SK-N-SH (cell line): Measurements from ENCODE around the gene DCAF17. TPM values are rescaled to one million over a fixed set of nuclear protein-coding genes. Genes with fewer than 3 reads are reported as not detected.

ENCODE experiments used
- CTCF ChIA-PET: fragments of 300-600, 350-600 bp; formaldehyde crosslinking; extraction: SDS; loops from one replicate; lab custom pipeline; 2021; lab: Yijun Ruan, JAX
- POLR2A ChIA-PET: fragments of 350-600 bp; sonication (Branson Sonifier 250); formaldehyde crosslinking; extraction: SDS; loops from one replicate; lab custom pipeline; 2020; ENCODE audit warnings: antibody characterized with exemption, inconsistent platforms; lab: Yijun Ruan, JAX
- DNase-seq: peaks from one replicate; pipeline ENCODE4 v3.0.0; 2012
- H2AFZ ChIP-seq: fragments of 200-600 bp; sonication (generic); 2 replicates; pipeline ENCODE4 v1.8.1; 2016; ENCODE audit warnings: antibody characterized with exemption, mild to moderate bottlenecking, low read depth
- H3F3A ChIP-seq: fragments of 200-600 bp; sonication (generic); replicated peaks from 2 replicates; pipeline ENCODE3; 2016; ENCODE audit warnings: antibody characterized with exemption, mild to moderate bottlenecking; ENCODE audit not compliant: insufficient read depth
- H3K27ac ChIP-seq, 2 experiments: fragments of 200-500 bp in 1 of 2; fragments of 200-600 bp in 1 of 2; sonication (Bioruptor generic) in 1 of 2; sonication (generic), shearing (Covaris generic) in 1 of 2; 2 replicates each; pipeline versions ENCODE4 v1.5.1 to v1.6.1; 2014 to 2016; ENCODE audit warnings: low read depth in 2 of 2, inconsistent platforms in 1 of 2, low read length in 1 of 2, mild to moderate bottlenecking in 1 of 2, mixed read lengths in 1 of 2
- H3K27me3 ChIP-seq: fragments of 200-600 bp; sonication (generic), shearing (Covaris generic); 2 replicates; pipeline ENCODE4 v1.6.1; 2016; ENCODE audit warnings: mixed run types; ENCODE audit not compliant: insufficient read depth
- H3K36me3 ChIP-seq, 2 experiments: fragments of 200-500 bp in 1 of 2; fragments of 200-600 bp in 1 of 2; sonication (Bioruptor generic) in 1 of 2; sonication (generic) in 1 of 2; replicated peaks in 1 of 2; 2 replicates each; pipeline versions ENCODE3 to v1.5.1; 2014 to 2016; ENCODE audit warnings: low read length in 1 of 2, mild to moderate bottlenecking in 1 of 2; ENCODE audit not compliant: insufficient read depth in 2 of 2, control insufficient read depth in 1 of 2
- H3K4me1 ChIP-seq, 2 experiments: fragments of 200-500 bp in 1 of 2; fragments of 200-600 bp in 1 of 2; sonication (Bioruptor generic) in 1 of 2; sonication (generic), shearing (Covaris generic) in 1 of 2; 2 replicates each; pipeline versions ENCODE4 v1.5.1 to v1.6.1; 2014 to 2016; ENCODE audit warnings: low read depth in 1 of 2, low read length in 1 of 2, mixed run types in 1 of 2; ENCODE audit not compliant: insufficient read depth in 2 of 2, control insufficient read depth in 1 of 2
- H3K4me2 ChIP-seq: fragments of 200-600 bp; sonication (generic), shearing (Covaris generic); 2 replicates; pipeline ENCODE4 v1.6.1; 2017; ENCODE audit warnings: mixed run types
- H3K4me3 ChIP-seq, 2 experiments: fragments of 200-500 bp in 1 of 2; fragments of 200-600 bp in 1 of 2; sonication (Bioruptor generic) in 1 of 2; sonication (generic), shearing (Covaris generic) in 1 of 2; 2 replicates each; pipeline versions ENCODE4 v1.5.1 to v1.8.1; 2014 to 2016; ENCODE audit warnings: low read depth in 2 of 2, inconsistent platforms in 1 of 2, low read length in 1 of 2, mild to moderate bottlenecking in 1 of 2, mixed read lengths in 1 of 2, moderate library complexity in 1 of 2
- H3K79me2 ChIP-seq: fragments of 200-600 bp; sonication (generic); 2 replicates; pipeline ENCODE4 v1.8.1; 2017; ENCODE audit warnings: mild to moderate bottlenecking; ENCODE audit not compliant: insufficient read depth
- H3K9ac ChIP-seq: fragments of 200-600 bp; sonication (generic); 2 replicates; pipeline ENCODE4 v1.6.1; 2017; ENCODE audit warnings: mixed run types
- H3K9me2 ChIP-seq: fragments of 200-600 bp; sonication (generic); 2 replicates; pipeline ENCODE4 v1.6.1; 2017; ENCODE audit warnings: mixed run types
- H3K9me3 ChIP-seq: fragments of 200-600 bp; sonication (generic); 2 replicates; pipeline ENCODE4 v1.6.1; 2017; ENCODE audit warnings: mixed run types, mild to moderate bottlenecking, moderate library complexity
- H4K20me1 ChIP-seq: fragments of 200-600 bp; sonication (generic); 2 replicates; pipeline ENCODE4 v1.6.1; 2017; ENCODE audit warnings: mild to moderate bottlenecking, mixed run types; ENCODE audit not compliant: insufficient read depth
- CHD2 ChIP-seq: fragments of 150-350 bp; IDR thresholded peaks from 2 replicates; pipeline ENCODE4 v1.6.1; 2018; ENCODE audit warnings: low read length; ENCODE audit not compliant: partially characterized antibody
- EZH2phosphoT487 ChIP-seq: fragments of 200-600 bp; sonication (generic); IDR thresholded peaks from 2 replicates; pipeline ENCODE4 v1.6.1; 2017; ENCODE audit warnings: low read depth, mixed run types, mild to moderate bottlenecking, antibody characterized with exemption, moderate library complexity, borderline replicate concordance
- FOXM1 ChIP-seq: IDR thresholded peaks from 2 replicates; pipeline ENCODE4 v1.4.0; 2012; ENCODE audit warnings: low read depth, mild to moderate bottlenecking
- GABPA ChIP-seq: IDR thresholded peaks from 2 replicates; pipeline ENCODE4 v1.4.0; 2012; ENCODE audit warnings: low read depth, mild to moderate bottlenecking
- GATA2 ChIP-seq: sonication (generic); formaldehyde crosslinking; IDR thresholded peaks from 2 replicates; pipeline ENCODE4 v1.5.0; 2020; ENCODE audit warnings: mild to moderate bottlenecking, missing genetic modification reagents
- JUND ChIP-seq: IDR thresholded peaks from 2 replicates; pipeline ENCODE4 v1.4.0; 2012
- MEF2A ChIP-seq: IDR thresholded peaks from 2 replicates; pipeline ENCODE4 v1.4.0; 2012; ENCODE audit warnings: low read depth, borderline replicate concordance
- MXI1 ChIP-seq: IDR thresholded peaks from 2 replicates; pipeline ENCODE4 v1.6.1; 2012; ENCODE audit warnings: mild to moderate bottlenecking, low read depth, low read length, improper control_type of control experiment
- NFIC ChIP-seq: IDR thresholded peaks from 2 replicates; pipeline ENCODE4 v1.4.0; 2012; ENCODE audit warnings: borderline replicate concordance
- NRF1 ChIP-seq: IDR thresholded peaks from 2 replicates; pipeline ENCODE4 v1.6.1; 2012; ENCODE audit warnings: low read depth, mild to moderate bottlenecking, low read length
- POLR2AphosphoS5 ChIP-seq: IDR thresholded peaks from 2 replicates; pipeline ENCODE4 v1.6.1; 2012; ENCODE audit warnings: low read depth, low read length
- RAD21 ChIP-seq: IDR thresholded peaks from 2 replicates; pipeline ENCODE4 v1.6.1; 2012; ENCODE audit warnings: mild to moderate bottlenecking, low read length
- RXRA ChIP-seq: IDR thresholded peaks from 2 replicates; pipeline ENCODE4 v1.4.0; 2012; ENCODE audit warnings: low read depth, mild to moderate bottlenecking, borderline replicate concordance
- TAF1 ChIP-seq: IDR thresholded peaks from 2 replicates; pipeline ENCODE4 v1.6.1; 2012; ENCODE audit warnings: low read depth, mild to moderate bottlenecking, low read length, moderate library complexity, borderline replicate concordance
- TEAD4 ChIP-seq: IDR thresholded peaks from 2 replicates; pipeline ENCODE4 v1.4.0; 2012; ENCODE audit warnings: mild to moderate bottlenecking, borderline replicate concordance; ENCODE audit not compliant: insufficient read depth
- YY1 ChIP-seq: IDR thresholded peaks from 2 replicates; pipeline ENCODE4 v1.4.0; 2012; ENCODE audit warnings: low read depth, mild to moderate bottlenecking
- WGBS: methylation state at CpG from one replicate; pipeline ENCODE4 v1.1.6; 2017; ENCODE audit warnings: low lambda C conversion rate; 5-methylcytosine and 5-hydroxymethylcytosine counted together
- polyA plus RNA-seq, 3 experiments: library from polyadenylated mRNA; depleted of rRNA; stranded (reverse); fragments of >200 nt; gene quantifications; 2 replicates each; pipeline ENCODE4 v1.2.3, GENCODE V29; 2012
- TF ChIP-seq, protein P1 (sequence below): IDR thresholded peaks from 2 replicates; pipeline ENCODE4 v1.4.0; 2012; ENCODE audit warnings: low read depth, borderline replicate concordance
- TF ChIP-seq, protein P2 (sequence below): IDR thresholded peaks from 2 replicates; pipeline ENCODE4; 2012
- TF ChIP-seq, protein P3 (sequence below): IDR thresholded peaks from 2 replicates; pipeline ENCODE4 v1.4.0; 2012; ENCODE audit warnings: low read depth, borderline replicate concordance

DCAF17 gene
- polyA plus RNA-seq, 1 of the 3 experiments (the other 2 are of a cell fraction) = 4.9 TPM

DNA sequence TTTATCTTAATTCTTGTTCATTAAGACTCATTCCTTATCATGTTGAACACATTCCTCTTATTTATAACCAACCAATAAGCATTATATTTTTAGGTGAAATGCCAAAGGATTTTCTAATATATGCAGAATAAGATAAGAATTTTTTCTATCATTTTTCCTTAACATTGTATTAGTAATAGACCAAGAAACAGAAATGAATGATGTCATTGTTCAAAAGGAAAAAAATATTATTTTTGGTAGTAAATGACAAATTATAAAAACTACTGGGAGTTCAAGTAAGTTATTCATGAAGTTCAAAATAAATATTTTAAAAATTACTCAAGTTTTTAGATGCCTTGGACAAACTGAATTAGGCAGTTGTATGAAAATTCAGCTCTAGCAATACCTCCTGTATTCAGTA lies 25.5 kb downstream of the DCAF17 start:
- Histone ChIP-seq H2AFZ (no peak overlapping the region), H3K27me3 (no peaks in the 10 kb centered on the region), H3K4me1 (no peaks in the 10 kb centered on the region), H3K79me2 (0 out of 2 replicates have a peak, but pooled peaks cover 5% of the 10 kb centered on the region), H3K4me2 (no peak overlapping the region), H3K9me3 (peaks cover 19% of the 10 kb centered on the region; the same call in 1 of the 2 replicates), H3K27ac (no peak overlapping the region), H3K9ac (no peak overlapping the region), H3K9me2 (0 out of 2 replicates have a peak, but pooled peaks cover 3% of the 10 kb centered on the region), H3K4me3 (no peak overlapping the region), H3F3A (peaks cover 6% of the 10 kb centered on the region), H3K36me3 (peaks cover 46 to 69% of the 10 kb centered on the region in 2 experiments), H4K20me1 (no peaks in the 10 kb centered on the region)
- ChIA-PET POLR2A (no interaction called here), CTCF (no interaction called here)
- no peak for DNase-seq
- TF ChIP-seq GABPA = no peak
- TF ChIP-seq EZH2phosphoT487 = no peak

DNA sequence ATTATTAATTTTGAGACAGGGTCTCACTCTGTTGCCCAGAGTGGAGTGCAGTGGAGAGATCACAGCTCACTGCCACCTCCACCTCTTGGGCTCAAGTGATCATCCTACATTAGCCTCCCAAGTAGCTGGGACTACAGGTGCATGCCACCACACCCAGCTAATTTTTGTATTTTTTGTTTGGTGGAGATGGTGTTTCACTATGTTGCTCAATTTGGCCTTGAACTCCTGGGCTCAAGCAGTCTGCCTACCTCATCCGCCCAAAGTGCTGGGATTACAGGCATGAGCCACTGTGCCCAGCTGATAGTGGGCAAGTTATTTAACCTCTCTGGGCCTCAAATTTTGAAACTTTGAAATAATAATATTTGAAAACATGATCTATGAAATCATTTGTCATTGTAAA lies 26.5 kb downstream of the DCAF17 start:
- no peaks in the 10 kb centered on the region for H3K4me1 ChIP-seq
- no peaks in the 10 kb centered on the region for H3K27me3 ChIP-seq
- H3K79me2 ChIP-seq = 0 out of 2 replicates have a peak, but pooled peaks cover 3% of the 10 kb centered on the region
- no peak overlapping the region for H3K9ac ChIP-seq
- ChIA-PET CTCF (interaction anchor here (0.7 kb wide), 1 partner anchor 112 kb away, joined by 3 read pairs; no protein-coding TSS in a partner anchor), POLR2A (interaction anchor here (0.7 kb wide), 1 partner anchor 1290 kb away, joined by 3 read pairs; no protein-coding TSS in a partner anchor)
- H3K27ac ChIP-seq = no peak overlapping the region
- peaks cover 43 to 64% of the 10 kb centered on the region in 2 experiments for H3K36me3 ChIP-seq
- H3K4me3 ChIP-seq = no peak overlapping the region
- TF ChIP-seq FOXM1 = no peak
- no peak for TF ChIP-seq NFIC
- no peak for TF ChIP-seq TEAD4
- TF ChIP-seq POLR2AphosphoS5 = no peak
- TF ChIP-seq RAD21 = no peak
- DNase-seq = no peak
- peaks cover 6% of the 10 kb centered on the region for H3F3A ChIP-seq
- no peak overlapping the region for H3K4me2 ChIP-seq
- H3K9me2 ChIP-seq = 0 out of 2 replicates have a peak, but pooled peaks cover 3% of the 10 kb centered on the region
- 100% methylated on average over 1 of the region's 1 CpG for WGBS
- H3K9me3 ChIP-seq = peaks cover 19% of the 10 kb centered on the region; the same call in 1 of the 2 replicates
- no peaks in the 10 kb centered on the region for H4K20me1 ChIP-seq
- H2AFZ ChIP-seq = no peak overlapping the region

DNA sequence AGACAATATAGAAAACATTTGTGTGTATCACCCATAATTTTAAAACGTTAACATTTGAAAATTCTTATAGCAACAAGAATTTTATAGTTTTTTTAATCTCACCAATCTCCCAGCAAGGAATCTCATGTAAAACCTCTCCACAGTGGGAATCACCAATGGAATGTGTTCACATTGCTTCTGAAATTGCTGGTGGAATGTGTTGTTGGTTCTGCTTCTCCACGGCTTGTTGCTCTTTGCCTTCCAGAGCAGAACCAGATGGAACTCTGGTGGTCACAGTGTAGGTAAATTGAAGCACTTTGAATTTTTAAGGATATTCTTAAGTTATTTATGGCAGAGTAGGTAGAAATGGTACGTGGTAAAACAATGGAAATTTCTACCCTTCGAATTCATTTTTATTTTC lies 35.1 kb downstream of the DCAF17 start:
- Histone ChIP-seq H3K36me3 (peaks cover 29 to 48% of the 10 kb centered on the region in 2 experiments), H3K79me2 (no peaks in the 10 kb centered on the region), H3K4me1 (no peaks in the 10 kb centered on the region), H3K9me2 (no peaks in the 10 kb centered on the region), H3K9me3 (no peaks in the 10 kb centered on the region), H3K27ac (no peak overlapping the region), H3K4me3 (no peak overlapping the region), H3K9ac (no peak overlapping the region), H2AFZ (no peak overlapping the region), H4K20me1 (no peaks in the 10 kb centered on the region), H3K27me3 (no peaks in the 10 kb centered on the region), H3K4me2 (no peak overlapping the region), H3F3A (no peaks in the 10 kb centered on the region)
- ChIA-PET CTCF (no interaction called here), POLR2A (no interaction called here)
- DNase-seq = no peak
- WGBS = 93% methylated on average over 4 of the region's 4 CpGs
- TF ChIP-seq, protein P1, sequence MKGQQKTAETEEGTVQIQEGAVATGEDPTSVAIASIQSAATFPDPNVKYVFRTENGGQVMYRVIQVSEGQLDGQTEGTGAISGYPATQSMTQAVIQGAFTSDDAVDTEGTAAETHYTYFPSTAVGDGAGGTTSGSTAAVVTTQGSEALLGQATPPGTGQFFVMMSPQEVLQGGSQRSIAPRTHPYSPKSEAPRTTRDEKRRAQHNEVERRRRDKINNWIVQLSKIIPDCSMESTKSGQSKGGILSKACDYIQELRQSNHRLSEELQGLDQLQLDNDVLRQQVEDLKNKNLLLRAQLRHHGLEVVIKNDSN = no peak
- TF ChIP-seq TAF1 (no peak), NFIC (no peak), MEF2A (no peak), GATA2 (CRISPR knock-in tag) (no peak), YY1 (no peak), MXI1 (no peak), NRF1 (no peak), JUND (no peak), RXRA (no peak), TEAD4 (no peak), POLR2AphosphoS5 (no peak), CHD2 (no peak)
- TF ChIP-seq, protein P2, sequence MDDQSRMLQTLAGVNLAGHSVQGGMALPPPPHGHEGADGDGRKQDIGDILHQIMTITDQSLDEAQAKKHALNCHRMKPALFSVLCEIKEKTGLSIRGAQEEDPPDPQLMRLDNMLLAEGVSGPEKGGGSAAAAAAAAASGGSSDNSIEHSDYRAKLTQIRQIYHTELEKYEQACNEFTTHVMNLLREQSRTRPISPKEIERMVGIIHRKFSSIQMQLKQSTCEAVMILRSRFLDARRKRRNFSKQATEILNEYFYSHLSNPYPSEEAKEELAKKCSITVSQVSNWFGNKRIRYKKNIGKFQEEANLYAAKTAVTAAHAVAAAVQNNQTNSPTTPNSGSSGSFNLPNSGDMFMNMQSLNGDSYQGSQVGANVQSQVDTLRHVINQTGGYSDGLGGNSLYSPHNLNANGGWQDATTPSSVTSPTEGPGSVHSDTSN = no peak
- TF ChIP-seq, protein P3, sequence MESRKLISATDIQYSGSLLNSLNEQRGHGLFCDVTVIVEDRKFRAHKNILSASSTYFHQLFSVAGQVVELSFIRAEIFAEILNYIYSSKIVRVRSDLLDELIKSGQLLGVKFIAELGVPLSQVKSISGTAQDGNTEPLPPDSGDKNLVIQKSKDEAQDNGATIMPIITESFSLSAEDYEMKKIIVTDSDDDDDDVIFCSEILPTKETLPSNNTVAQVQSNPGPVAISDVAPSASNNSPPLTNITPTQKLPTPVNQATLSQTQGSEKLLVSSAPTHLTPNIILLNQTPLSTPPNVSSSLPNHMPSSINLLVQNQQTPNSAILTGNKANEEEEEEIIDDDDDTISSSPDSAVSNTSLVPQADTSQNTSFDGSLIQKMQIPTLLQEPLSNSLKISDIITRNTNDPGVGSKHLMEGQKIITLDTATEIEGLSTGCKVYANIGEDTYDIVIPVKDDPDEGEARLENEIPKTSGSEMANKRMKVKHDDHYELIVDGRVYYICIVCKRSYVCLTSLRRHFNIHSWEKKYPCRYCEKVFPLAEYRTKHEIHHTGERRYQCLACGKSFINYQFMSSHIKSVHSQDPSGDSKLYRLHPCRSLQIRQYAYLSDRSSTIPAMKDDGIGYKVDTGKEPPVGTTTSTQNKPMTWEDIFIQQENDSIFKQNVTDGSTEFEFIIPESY = no peak
